ENCODE measurements around the gene CD163.

- TF ChIP-seq SIN3A (IDR thresholded peaks at IDR 0.05; ENCODE audit: borderline replicate concordance, insufficient read depth, low read depth, low read length) (no peak), POLR2AphosphoS5 (IDR thresholded peaks at IDR 0.05; ENCODE audit: low read depth, low read length) (no peak)
Measured at GRCh38 chr12:7444076-7444475, 59.5 kb downstream of the CD163 start, which contains the start of gene CD163L1.

All from Panc1 (cell line).